H9 (cell line): ENCODE data around the gene PXDN. TPM values are rescaled to one million over a fixed set of nuclear protein-coding genes. Genes with fewer than 3 reads are reported as not detected.
A peak's percentile ranks its signal among the peaks of the same experiment; 100 is the strongest.

Experiments used
- DNase-seq: peaks from one replicate; pipeline ENCODE4 v3.0.0-alpha.2; 2017
- H2AFZ ChIP-seq: one replicate; pipeline ENCODE4 v1.6.1; 2013; ENCODE audit warnings: mild to moderate bottlenecking, low read length, control low read depth, moderate library complexity
- H2AK5ac ChIP-seq: 2 replicates; pipeline ENCODE4 v1.6.1; 2013; ENCODE audit warnings: low read length, control low read depth, mixed read lengths; ENCODE audit not compliant: insufficient read length
- H2BK120ac ChIP-seq: one replicate; pipeline ENCODE4 v1.6.1; 2013; ENCODE audit warnings: low read depth, mild to moderate bottlenecking, low read length, control low read depth, inconsistent platforms; ENCODE audit not compliant: poor library complexity, severe bottlenecking
- H2BK12ac ChIP-seq: 2 replicates; pipeline ENCODE4 v1.6.1; 2013; ENCODE audit warnings: low read length, control low read depth, mixed read lengths, low read depth; ENCODE audit not compliant: insufficient read length
- H2BK15ac ChIP-seq: 2 replicates; pipeline ENCODE4 v1.6.1; 2013; ENCODE audit warnings: low read depth, low read length, control low read depth
- H2BK20ac ChIP-seq: one replicate; pipeline ENCODE4 v1.6.1; 2013; ENCODE audit warnings: low read depth, mild to moderate bottlenecking, low read length, control low read depth, inconsistent platforms; ENCODE audit not compliant: poor library complexity, severe bottlenecking
- H2BK5ac ChIP-seq: 2 replicates; pipeline ENCODE4 v1.6.1; 2013; ENCODE audit warnings: low read length, control low read depth, mixed read lengths; ENCODE audit not compliant: insufficient read length
- H3K14ac ChIP-seq: 2 replicates; pipeline ENCODE4 v1.6.1; 2013; ENCODE audit warnings: low read length, control low read depth; ENCODE audit not compliant: insufficient read depth
- H3K18ac ChIP-seq: 2 replicates; pipeline ENCODE4 v1.6.1; 2013; ENCODE audit warnings: low read depth, mild to moderate bottlenecking, mixed read lengths, low read length, control low read depth; ENCODE audit not compliant: insufficient read length
- H3K23ac ChIP-seq: 2 replicates; pipeline ENCODE4 v1.6.1; 2013; ENCODE audit warnings: low read length, control low read depth, mixed read lengths, low read depth; ENCODE audit not compliant: insufficient read length
- H3K23me2 ChIP-seq: 2 replicates; pipeline ENCODE4 v1.6.1; 2013; ENCODE audit warnings: low read depth, mild to moderate bottlenecking, mixed read lengths, low read length, control low read depth; ENCODE audit not compliant: insufficient read length, poor library complexity, severe bottlenecking
- H3K27ac ChIP-seq: 2 replicates; pipeline ENCODE4 v1.5.1; 2013; ENCODE audit warnings: low read length, control low read depth, mixed read lengths, low read depth; ENCODE audit not compliant: insufficient read length
- H3K27me3 ChIP-seq: 2 replicates; pipeline ENCODE4 v1.6.1; 2013; ENCODE audit warnings: low read length, control low read depth, inconsistent platforms; ENCODE audit not compliant: insufficient read depth
- H3K4ac ChIP-seq: 2 replicates; pipeline ENCODE4 v1.6.1; 2013; ENCODE audit warnings: low read depth, mild to moderate bottlenecking, control low read depth, inconsistent platforms, low read length, moderate library complexity
- H3K4me1 ChIP-seq: 2 replicates; pipeline ENCODE4 v1.6.1; 2013; ENCODE audit warnings: low read length, control low read depth, inconsistent platforms; ENCODE audit not compliant: insufficient read depth
- H3K4me2 ChIP-seq: 2 replicates; pipeline ENCODE4 v1.6.1; 2013; ENCODE audit warnings: low read length, control low read depth, mixed read lengths; ENCODE audit not compliant: insufficient read length, insufficient read depth
- H3K56ac ChIP-seq: 2 replicates; pipeline ENCODE4 v1.6.1; 2013; ENCODE audit warnings: low read depth, mild to moderate bottlenecking, mixed read lengths, low read length, control low read depth; ENCODE audit not compliant: insufficient read length
- H3K79me1 ChIP-seq: 2 replicates; pipeline ENCODE4 v1.6.1; 2013; ENCODE audit warnings: low read depth, mild to moderate bottlenecking, moderate library complexity, low read length, control low read depth, inconsistent platforms; ENCODE audit not compliant: insufficient read depth, poor library complexity, severe bottlenecking
- H3K79me2 ChIP-seq: 2 replicates; pipeline ENCODE4 v1.6.1; 2013; ENCODE audit warnings: low read length, control low read depth, inconsistent platforms; ENCODE audit not compliant: insufficient read depth
- H3K9ac ChIP-seq: 2 replicates; pipeline ENCODE4 v1.6.1; 2013; ENCODE audit warnings: low read length, control low read depth, mixed read lengths; ENCODE audit not compliant: insufficient read length; ENCODE audit errors: extremely low read depth
- H3K9me3 ChIP-seq: one replicate; pipeline ENCODE4 v1.6.1; 2013; ENCODE audit warnings: low read depth, low read length, inconsistent platforms; ENCODE audit not compliant: control insufficient read depth
- H3T11ph ChIP-seq: one replicate; pipeline ENCODE4 v1.6.1; 2013; ENCODE audit warnings: mild to moderate bottlenecking, low read length, control low read depth, inconsistent platforms
- H4K20me1 ChIP-seq: one replicate; pipeline ENCODE4 v1.6.1; 2013; ENCODE audit not compliant: control insufficient read depth, insufficient read length, insufficient read depth
- H4K5ac ChIP-seq: 2 replicates; pipeline ENCODE4 v1.6.1; 2013; ENCODE audit warnings: low read depth, mild to moderate bottlenecking, mixed read lengths, low read length, control low read depth; ENCODE audit not compliant: insufficient read length
- H4K8ac ChIP-seq: replicated peaks from 2 replicates; pipeline ENCODE4 v1.6.1; 2013; ENCODE audit warnings: low read length, control low read depth, mixed read lengths, low read depth; ENCODE audit not compliant: insufficient read length
- H4K91ac ChIP-seq: 2 replicates; pipeline ENCODE4 v1.6.1; 2013; ENCODE audit warnings: low read depth, mild to moderate bottlenecking, moderate library complexity, mixed read lengths, low read length, control low read depth; ENCODE audit not compliant: insufficient read length
- H3K27ac Mint-ChIP-seq, 3 experiments: 2 replicates in 2 of 3; 3 replicates in 1 of 3; pipeline ENCODE4 v1.8.0; 2020 to 2021; ENCODE audit warnings: mixed read lengths in 3 of 3, mild to moderate bottlenecking in 1 of 3, moderate library complexity in 1 of 3
- H3K27me3 Mint-ChIP-seq: 2 replicates; pipeline ENCODE4 v1.8.0; 2021; ENCODE audit warnings: low read depth, mild to moderate bottlenecking, moderate library complexity, mixed read lengths
- H3K36me3 Mint-ChIP-seq, 3 experiments: 2 replicates in 2 of 3; 3 replicates in 1 of 3; pipeline ENCODE4 v1.8.0; 2020 to 2021; ENCODE audit warnings: low read depth in 3 of 3, mixed read lengths in 3 of 3; ENCODE audit not compliant: insufficient read depth in 1 of 3
- H3K4me1 Mint-ChIP-seq, 2 experiments: 2 replicates each; pipeline ENCODE4 v1.8.0; 2020; ENCODE audit warnings: mixed read lengths in 2 of 2
- H3K4me3 Mint-ChIP-seq, 2 experiments: 2 replicates in 1 of 2; 3 replicates in 1 of 2; pipeline ENCODE4 v1.8.0; 2020 to 2021; ENCODE audit warnings: mild to moderate bottlenecking in 2 of 2, mixed read lengths in 2 of 2, moderate library complexity in 1 of 2
- H3K9me3 Mint-ChIP-seq, 2 experiments: 2 replicates in 1 of 2; 3 replicates in 1 of 2; pipeline ENCODE4 v1.8.0; 2020; ENCODE audit warnings: mild to moderate bottlenecking in 2 of 2, mixed read lengths in 2 of 2, moderate library complexity in 1 of 2
- WGBS: extraction: QIAGEN DNeasy Blood & Tissue Kit; methylation state at CpG from one replicate; pipeline ENCODE4 v1.1.7; 2013; ENCODE audit warnings: missing lambda C conversion rate, low lambda C conversion rate, mixed read lengths; ENCODE audit not compliant: insufficient read length; ENCODE audit errors: extremely low coverage; 5-methylcytosine and 5-hydroxymethylcytosine counted together
- total RNA-seq: library from RNA; stranded (reverse); gene quantifications from 2 replicates; pipeline ENCODE4 v1.2.1, GENCODE V29; 2021
- TF ChIP-seq, protein P1 (sequence below): fragments of 200-600 bp; sonication (generic); conservative IDR thresholded peaks from 3 replicates; pipeline ENCODE4 v1.8.0; 2021; ENCODE audit warnings: antibody characterized with exemption, mild to moderate bottlenecking

The PXDN gene
- total RNA-seq, 1 experiment from 2014 or later, result 146 TPM

DNA sequence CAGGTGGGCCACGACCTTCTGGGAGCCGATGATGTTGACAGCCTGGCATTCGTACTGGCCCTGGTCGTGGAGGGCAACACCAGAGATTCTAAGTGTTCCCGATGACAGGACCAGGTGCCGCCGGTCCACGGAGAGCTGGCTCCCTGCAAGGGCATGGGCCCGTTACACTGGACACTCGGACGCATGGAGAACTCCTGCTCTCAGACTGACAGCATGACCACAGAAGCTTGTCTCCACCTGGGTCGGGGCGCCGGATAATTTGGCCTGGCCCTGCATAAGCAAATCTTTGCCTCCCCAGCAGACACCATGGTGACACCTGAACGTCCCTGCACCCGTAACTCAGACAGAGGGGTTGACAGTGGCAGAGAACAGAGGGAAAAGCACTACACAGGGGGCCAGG, 80.7 kb downstream of the PXDN start:
- Histone ChIP-seq H3K27me3 (no peaks in the 10 kb centered on the region), H4K20me1 (no peaks in the 10 kb centered on the region), H4K8ac (no peak overlapping the region), H2AFZ (no peak overlapping the region), H3K79me2 (no peaks in the 10 kb centered on the region), H2BK120ac (no peak overlapping the region), H3K4me1 (no peaks in the 10 kb centered on the region), H3K23me2 (no peaks in the 10 kb centered on the region), H4K5ac (no peak overlapping the region), H2BK12ac (no peak overlapping the region), H3K56ac (no peak overlapping the region), H2AK5ac (no peak overlapping the region), H2BK5ac (no peak overlapping the region), H3K18ac (no peak overlapping the region), H3K9ac (no peak overlapping the region), H3K23ac (no peak overlapping the region), H3T11ph (no peak overlapping the region), H3K4me2 (no peak overlapping the region), H4K91ac (no peak overlapping the region), H2BK15ac (no peak overlapping the region), H3K9me3 (no peaks in the 10 kb centered on the region), H2BK20ac (no peak overlapping the region), H3K27ac (no peak overlapping the region), H3K14ac (no peak overlapping the region), H3K79me1 (no peaks in the 10 kb centered on the region), H3K4ac (no peak overlapping the region)
- H3K36me3 Mint-ChIP-seq, result peaks cover 24 to 80% (median 59%) of the 10 kb centered on the region in 3 experiments; a peak in 6 of 7 replicates
- H3K27ac Mint-ChIP-seq, result peak overlapping the region; percentile 8 to 74 (median 10); a peak in 2 of 7 replicates
- peak; percentile 21 for DNase-seq
- H3K27me3 Mint-ChIP-seq, result peaks cover 2% of the 10 kb centered on the region
- H3K4me3 Mint-ChIP-seq, result no peak overlapping the region
- peaks cover 4 to 5% of the 10 kb centered on the region in 2 experiments; a peak in 3 of 4 replicates for H3K4me1 Mint-ChIP-seq
- TF ChIP-seq, protein P1, sequence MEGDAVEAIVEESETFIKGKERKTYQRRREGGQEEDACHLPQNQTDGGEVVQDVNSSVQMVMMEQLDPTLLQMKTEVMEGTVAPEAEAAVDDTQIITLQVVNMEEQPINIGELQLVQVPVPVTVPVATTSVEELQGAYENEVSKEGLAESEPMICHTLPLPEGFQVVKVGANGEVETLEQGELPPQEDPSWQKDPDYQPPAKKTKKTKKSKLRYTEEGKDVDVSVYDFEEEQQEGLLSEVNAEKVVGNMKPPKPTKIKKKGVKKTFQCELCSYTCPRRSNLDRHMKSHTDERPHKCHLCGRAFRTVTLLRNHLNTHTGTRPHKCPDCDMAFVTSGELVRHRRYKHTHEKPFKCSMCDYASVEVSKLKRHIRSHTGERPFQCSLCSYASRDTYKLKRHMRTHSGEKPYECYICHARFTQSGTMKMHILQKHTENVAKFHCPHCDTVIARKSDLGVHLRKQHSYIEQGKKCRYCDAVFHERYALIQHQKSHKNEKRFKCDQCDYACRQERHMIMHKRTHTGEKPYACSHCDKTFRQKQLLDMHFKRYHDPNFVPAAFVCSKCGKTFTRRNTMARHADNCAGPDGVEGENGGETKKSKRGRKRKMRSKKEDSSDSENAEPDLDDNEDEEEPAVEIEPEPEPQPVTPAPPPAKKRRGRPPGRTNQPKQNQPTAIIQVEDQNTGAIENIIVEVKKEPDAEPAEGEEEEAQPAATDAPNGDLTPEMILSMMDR, result no peak
- no CpG with 5 or more reads among the region's 16 CpGs for WGBS
- no peaks in the 10 kb centered on the region for H3K9me3 Mint-ChIP-seq
